HG03045 (cell line): ENCODE data around the gene SLC25A17.
"Not testable (repeated sequence)": the region's sequence is repeated elsewhere in the genome, so short reads cannot be mapped to it uniquely, and the experiment has no call there.

Source experiments
- ATAC-seq: cut with Tn5 transposase; IDR thresholded peaks from one replicate; pipeline ENCODE4 v1.9.1; 2021; ENCODE audit warnings: mild to moderate bottlenecking, moderate library complexity; ENCODE audit not compliant: unreplicated experiment

The SLC25A17 gene

GRCh38 chr22:40819599-40820140, 524 bp upstream of the SLC25A17 start:
- ATAC-seq, result no peak

GRCh38 chr22:40818192-40818746, 877 bp downstream of the SLC25A17 start:
- peak; percentile 7 for ATAC-seq

GRCh38 chr22:40817737-40818136, 1.4 kb downstream of the SLC25A17 start:
- ATAC-seq, result no peak

- no peak for ATAC-seq
These were observed 5.2 kb downstream of the SLC25A17 start for GRCh38 chr22:40813912-40814315.

GRCh38 chr22:40808018-40808841, 10.9 kb downstream of the SLC25A17 start:
- ATAC-seq, result no peak

- ATAC-seq, result no peak
These were observed 12.4 kb downstream of the SLC25A17 start for GRCh38 chr22:40806711-40807110.

- ATAC-seq, result no peak
These were observed 13.4 kb downstream of the SLC25A17 start for GRCh38 chr22:40805699-40806203.

GRCh38 chr22:40805239-40805638, 13.9 kb downstream of the SLC25A17 start:
- ATAC-seq, result no peak

GRCh38 chr22:40803321-40803720, 15.8 kb downstream of the SLC25A17 start:
- no peak for ATAC-seq

GRCh38 chr22:40799008-40799407, 20.1 kb downstream of the SLC25A17 start:
- ATAC-seq, result no peak

GRCh38 chr22:40797427-40797826, 21.7 kb downstream of the SLC25A17 start:
- no peak for ATAC-seq

GRCh38 chr22:40792451-40792850, 26.7 kb downstream of the SLC25A17 start:
- ATAC-seq, result no peak

GRCh38 chr22:40791241-40791640, 27.9 kb downstream of the SLC25A17 start:
- ATAC-seq, result no peak

- ATAC-seq, result no peak
These were observed 30.0 kb downstream of the SLC25A17 start for GRCh38 chr22:40789131-40789530.

GRCh38 chr22:40782521-40782920, 36.6 kb downstream of the SLC25A17 start:
- ATAC-seq, result no peak

- ATAC-seq, result not testable (repeated sequence)
These were observed 37.4 kb downstream of the SLC25A17 start for GRCh38 chr22:40781749-40782148.

GRCh38 chr22:40769761-40770160, 49.4 kb downstream of the SLC25A17 start:
- ATAC-seq, result no peak

GRCh38 chr22:40768206-40768605, 50.9 kb downstream of the SLC25A17 start:
- no peak for ATAC-seq

- no peak for ATAC-seq
These were observed 52.2 kb downstream of the SLC25A17 start for GRCh38 chr22:40766956-40767355.

GRCh38 chr22:40764763-40765441, 54.2 kb downstream of the SLC25A17 start:
- ATAC-seq, result no peak

- ATAC-seq, result no peak
These were observed 59.8 kb downstream of the SLC25A17 start for GRCh38 chr22:40759294-40759840.
